ENCODE results near the gene XYLT1.
"Not testable (repeated sequence)": the region's sequence is repeated elsewhere in the genome, so short reads cannot be mapped to it uniquely, and the experiment has no call there.

XYLT1 gene

DNA sequence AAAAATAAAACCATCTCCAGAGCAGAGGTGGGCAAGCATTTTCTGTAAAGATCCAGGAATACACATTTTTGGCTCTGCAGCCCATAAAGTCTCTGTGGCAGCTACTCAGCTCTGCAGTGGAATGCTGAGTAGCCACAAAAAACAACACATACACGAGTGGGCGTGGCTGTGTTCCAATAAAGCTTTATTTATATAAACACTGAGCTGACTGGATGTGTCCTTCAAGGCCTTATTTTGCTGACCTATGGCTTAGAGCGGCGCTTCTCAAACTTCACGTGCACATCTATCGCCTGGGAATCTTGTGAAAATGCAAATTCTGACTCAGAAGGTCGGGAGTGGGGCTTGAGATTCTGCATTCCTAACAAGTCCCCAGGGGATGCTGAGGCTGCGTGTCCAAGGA is 39.7 kb downstream of the XYLT1 start:
- DNase-seq (ENCODE audit: low read depth in 2 of 2) = no peak

DNA sequence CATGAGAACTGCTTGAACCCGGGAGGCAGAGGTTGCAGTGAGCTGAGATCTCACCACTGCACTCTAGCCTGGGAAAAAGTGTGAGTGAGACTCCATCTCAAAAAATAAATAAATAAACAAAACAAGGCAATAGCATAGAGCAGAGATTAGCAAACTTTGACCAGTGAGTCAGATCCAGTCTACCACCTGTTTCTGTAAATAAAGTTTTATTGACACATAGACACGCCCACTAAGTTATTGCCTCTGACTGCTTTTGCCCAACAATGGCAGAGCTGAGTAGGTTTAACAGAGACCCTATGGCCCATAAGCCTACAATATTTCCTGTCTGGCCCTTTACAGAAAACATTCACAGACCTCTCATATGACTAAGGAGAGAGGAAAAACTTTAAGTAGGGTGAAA is 44.3 kb downstream of the XYLT1 start:
- DNase-seq (ENCODE audit: low read depth in 2 of 2) = no peak

DNA sequence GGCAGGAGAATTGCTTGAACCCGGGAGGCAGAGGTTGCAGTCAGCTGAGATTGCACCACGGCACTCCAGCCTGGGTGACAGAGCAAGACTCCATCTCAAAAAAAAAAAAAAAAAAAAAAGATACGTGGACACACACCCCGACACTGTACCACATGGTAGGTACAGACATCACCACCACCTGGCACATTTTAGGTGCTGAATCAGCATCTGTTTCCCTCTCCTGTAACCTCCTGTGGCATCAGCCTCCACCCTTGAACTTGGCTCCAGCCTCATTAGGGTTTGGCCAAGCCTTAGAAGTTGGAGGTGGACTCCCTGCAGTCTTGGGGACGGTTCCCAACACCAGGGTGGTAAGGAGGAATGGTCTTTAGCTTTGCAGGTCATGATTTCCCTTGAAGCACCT is 46.0 kb downstream of the XYLT1 start:
- no peak for DNase-seq (ENCODE audit: low read depth in 2 of 2)

DNA sequence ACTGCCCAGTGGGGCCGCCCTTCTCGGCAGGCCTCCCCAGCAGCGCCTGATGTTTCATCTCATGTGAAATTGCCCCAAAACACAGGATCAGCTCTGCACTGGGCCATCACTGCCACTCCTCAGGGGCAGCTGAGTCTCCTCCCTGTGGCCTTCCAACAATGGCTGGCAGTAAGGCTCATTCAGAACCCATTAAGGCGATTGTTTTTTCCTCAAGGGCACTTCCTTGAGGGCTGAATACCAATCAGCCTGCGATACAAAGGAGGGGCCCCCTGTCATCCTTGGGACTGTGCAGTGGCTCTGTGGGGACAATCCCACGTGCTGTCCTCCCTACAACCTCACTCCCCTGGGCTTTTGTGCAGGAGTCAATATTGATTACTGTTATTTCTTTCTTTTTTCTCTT is 47.5 kb downstream of the XYLT1 start:
- no peak for DNase-seq (ENCODE audit: low read depth in 2 of 2)

DNA sequence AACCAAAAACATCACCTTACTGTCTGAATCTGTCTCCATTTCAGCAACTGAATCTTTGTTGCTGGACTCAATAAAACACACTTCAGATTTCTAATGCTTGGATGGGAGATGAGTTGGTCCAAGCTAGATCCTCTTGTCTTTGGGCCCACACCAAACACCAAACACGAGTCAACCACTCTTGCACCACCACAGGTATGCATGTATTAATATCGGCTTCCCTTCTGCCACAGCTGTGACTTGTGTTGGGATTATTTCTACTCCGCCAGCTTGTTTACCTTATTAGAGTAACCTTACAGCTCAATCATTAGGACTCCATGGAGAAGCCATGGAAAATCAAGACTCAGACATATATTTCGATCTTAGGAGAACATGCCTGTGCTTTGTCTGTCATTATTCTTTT is 49.9 kb downstream of the XYLT1 start:
- no peak for DNase-seq (ENCODE audit: low read depth in 2 of 2)

DNA sequence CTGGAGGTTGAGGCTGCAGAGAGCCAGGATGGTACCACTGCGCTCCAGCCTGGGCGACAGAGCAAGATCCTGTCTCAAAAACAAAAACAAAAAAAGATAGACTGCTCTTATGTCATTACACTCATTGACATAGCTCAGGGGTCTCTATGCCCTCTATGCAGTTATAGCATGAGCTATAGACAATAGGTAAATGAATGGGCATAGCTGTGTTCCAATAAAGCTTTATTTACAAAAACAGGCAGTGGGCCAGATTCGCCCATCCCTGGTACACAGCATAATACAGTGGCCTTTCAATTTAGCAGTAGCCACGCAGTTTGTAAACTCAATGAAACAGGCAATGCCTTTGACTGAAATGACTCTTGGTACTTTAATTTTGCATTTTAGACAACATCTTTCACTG is 51.5 kb downstream of the XYLT1 start:
- no peak for DNase-seq (ENCODE audit: low read depth in 2 of 2)

DNA sequence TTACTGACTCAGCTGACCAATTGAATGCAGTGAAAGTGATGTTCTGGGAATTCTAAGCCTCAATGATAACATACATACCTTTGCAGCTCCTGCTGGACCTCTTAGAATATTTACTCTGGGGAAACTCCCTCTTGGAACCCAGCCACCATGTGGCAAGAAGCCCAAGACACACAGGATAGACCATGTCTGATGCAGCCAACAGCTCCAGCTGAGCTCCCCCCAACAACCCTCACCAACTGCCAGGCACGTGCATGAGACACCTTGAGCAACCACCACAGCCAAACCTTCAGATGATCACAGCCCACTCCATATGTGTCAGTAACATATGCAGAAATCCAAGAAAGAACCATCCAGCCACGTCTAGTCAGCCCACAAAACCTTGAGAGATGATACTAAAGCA is 53.0 kb downstream of the XYLT1 start:
- no peak for DNase-seq (ENCODE audit: low read depth in 2 of 2)

DNA sequence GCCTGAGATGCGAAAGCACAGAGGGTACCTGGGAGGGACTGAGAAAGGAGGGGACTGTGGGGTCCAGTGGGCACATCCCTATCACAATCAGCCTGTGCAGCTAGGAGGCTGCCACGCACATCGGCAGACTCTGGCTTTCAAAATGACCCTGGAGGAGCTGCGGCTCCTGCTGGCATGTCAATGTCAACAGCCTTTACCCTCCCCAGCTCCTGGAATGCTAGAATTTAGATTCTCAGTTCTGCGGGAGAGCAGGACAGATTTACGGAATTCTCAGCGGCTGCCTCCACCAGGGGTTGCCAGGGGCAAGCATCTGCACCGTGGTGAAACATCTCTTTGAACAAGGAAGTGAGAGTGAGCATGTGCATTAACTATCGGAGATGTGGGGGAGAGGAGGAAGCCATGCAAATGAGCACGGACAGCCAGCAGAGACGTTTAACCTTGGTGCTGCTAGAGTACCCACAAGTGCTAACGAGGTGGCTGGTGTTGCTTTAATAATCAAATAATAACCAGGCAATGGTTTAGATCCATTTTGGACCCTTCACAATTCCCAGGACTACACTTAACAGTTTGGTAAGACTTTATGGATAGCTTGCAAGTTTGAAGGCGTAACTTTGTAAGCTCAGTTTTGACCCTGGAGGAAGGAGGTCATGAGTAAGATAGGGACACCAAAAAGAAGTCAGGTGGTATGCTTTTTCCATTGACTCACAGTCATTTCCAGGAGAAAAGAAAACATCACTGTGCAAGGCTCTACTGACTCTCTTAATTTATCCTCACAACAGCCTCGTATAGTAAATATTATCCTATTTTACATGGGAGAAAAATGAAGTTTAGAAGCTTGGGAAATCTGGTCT is 54.1 kb downstream of the XYLT1 start:
- peak; percentile 31 to 44 for DNase-seq (ENCODE audit: low read depth in 2 of 2)

DNA sequence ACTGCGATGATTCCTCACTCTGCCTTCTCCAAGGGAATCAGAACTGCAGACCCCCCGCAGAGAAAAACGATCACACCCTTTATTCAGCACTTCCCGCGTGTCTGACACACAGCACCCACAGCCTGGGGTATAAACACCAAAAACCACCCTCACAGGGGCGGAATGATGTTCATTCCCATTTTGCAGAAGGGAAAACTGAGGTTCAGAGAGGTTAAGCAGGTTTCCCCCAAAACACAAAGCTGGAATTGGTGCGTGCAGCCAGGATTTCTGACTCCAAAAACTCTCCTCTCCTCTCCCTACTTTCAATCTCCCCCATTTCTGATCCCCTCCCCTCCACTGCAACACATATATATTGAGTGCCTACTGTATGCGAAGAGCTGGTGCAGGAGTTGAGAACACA is 55.8 kb downstream of the XYLT1 start:
- no peak for DNase-seq (ENCODE audit: low read depth in 2 of 2)

DNA sequence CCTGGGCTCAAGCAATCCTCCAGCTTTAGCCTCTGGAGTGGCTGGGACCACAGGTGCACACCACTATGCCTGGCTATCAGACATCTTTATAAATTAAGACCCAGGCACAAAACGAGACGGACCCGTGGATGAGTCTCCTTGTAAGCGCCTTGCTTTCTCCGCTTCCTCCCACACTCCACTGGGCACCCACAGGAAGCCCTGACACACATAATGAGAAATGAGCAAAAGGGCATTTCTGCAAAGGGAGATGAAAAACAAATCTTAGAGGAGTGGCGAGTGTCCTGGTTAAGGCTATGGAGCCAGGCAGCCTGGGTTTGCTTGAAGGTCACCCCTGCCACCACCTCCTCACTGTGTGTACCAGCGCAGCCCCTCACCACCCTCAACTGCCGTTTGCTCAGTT is 56.3 kb downstream of the XYLT1 start:
- DNase-seq (ENCODE audit: low read depth in 2 of 2) = peak in 1 of 2 experiments; percentile 8

DNA sequence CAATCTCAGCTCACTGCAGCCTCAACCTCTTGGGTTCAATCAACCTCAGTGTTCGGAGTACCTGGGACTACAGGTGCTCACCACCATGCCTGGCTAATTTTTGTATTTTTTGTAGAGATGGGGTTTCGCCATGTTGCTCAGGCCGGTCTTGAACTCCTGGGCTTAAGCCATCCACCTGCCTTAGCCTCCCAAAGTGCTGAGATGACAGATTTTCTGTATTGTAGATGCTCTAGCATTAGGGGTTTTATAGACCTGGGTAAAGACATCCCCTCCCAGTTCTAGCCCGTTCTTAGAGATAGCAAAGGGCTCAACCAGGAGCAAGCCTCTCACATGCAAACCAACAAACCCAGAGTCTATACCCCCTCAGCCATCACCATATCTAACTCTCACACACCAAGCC is 57.3 kb downstream of the XYLT1 start:
- DNase-seq (ENCODE audit: low read depth in 2 of 2) = no peak

DNA sequence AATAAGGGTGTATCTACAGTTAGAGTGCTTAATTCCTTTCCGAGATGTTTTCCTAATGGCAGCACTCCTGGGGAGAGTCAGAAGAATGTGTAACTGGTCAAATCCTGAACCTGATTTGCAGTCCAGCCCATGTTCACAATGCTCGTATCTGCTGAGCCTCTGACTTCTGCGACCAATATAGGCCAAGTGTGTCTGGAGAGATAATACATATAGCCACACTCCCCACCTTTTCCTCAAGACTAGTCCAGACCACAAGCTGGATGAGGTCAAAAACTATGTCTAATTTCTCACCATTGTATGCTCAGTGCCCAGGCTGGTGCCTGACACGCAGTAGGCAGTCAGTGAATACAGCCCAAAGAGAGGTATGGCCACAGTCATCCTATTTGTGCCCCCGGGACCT is 58.0 kb downstream of the XYLT1 start:
- no peak for DNase-seq (ENCODE audit: low read depth in 2 of 2)

DNA sequence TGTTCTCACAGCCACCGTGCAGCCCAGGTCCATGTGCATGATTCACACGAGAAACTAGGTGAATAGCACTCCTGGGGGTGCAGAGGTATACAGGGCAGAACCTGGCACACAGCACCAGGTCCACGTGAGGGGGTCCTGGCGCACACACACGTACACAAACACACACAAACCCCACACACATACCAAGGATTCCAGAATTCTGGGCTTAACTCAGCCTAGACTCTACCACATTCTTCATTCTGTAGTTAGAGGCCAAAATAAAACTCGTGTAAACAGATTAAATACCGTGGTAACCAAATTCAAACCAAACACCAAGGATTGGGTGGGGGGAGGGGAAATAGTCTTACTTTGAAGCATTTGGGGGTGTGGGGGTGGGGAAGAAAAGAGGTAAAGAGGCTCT is 58.5 kb downstream of the XYLT1 start:
- no peak for DNase-seq (ENCODE audit: low read depth in 2 of 2)

DNA sequence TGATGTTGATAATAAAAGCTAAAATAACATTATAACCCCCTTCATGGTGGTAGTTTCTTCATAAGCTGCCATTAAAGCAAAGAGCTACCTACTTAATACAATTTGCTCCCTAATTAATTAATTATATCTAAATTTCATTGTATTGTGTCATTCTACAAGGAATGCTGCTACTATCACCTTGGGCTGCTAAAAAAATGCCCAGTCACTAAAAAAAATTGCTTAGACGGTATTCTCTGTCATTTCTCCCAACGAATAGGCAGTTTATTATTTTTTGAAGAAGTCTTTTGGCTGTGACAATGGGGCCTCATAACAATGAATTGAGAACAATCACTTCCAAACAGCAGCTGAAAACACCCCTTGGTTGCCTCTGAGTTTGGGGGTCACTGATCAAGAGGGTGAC is 59.5 kb downstream of the XYLT1 start:
- no peak for DNase-seq (ENCODE audit: low read depth in 2 of 2)

DNA sequence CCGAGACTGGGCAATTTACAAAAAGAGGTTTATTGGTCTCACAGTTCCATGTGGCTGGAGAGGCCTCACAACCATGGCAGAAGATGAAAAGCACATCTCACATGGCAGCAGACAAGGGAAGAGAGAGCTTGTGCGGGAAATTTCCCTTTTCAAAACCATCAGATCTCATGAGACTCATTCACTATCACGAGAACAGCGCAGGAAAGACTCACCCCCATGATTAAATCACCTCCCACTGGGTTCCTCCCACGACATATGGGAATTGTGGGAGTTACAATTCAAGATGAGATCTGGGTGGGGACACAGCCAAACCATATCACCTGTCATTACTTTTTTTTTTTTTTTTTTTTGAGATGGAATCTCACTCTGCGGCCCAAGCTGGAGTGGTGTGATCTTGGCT is 60.4 kb downstream of the XYLT1 start:
- not testable (repeated sequence) for DNase-seq (ENCODE audit: low read depth in 2 of 2)

DNA sequence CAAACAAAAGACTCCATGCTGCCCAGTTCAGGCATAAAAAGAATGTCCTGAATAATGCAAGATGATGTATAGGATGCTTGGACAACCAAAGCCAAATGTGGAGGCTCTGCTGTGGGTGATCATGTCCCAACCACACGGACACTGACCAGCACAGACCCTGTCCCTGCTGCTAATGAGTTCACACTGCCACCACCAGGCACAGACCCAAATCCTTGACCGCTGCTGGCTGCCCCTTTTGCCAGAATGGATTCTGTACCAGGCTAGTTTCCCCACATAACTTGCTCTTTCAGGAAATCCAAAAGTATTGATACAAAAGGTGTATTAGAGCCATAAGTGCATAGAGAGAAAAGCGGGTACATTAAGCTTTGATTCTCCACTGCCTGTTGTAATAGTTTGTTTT is 60.9 kb downstream of the XYLT1 start:
- DNase-seq (ENCODE audit: low read depth in 2 of 2) = no peak

DNA sequence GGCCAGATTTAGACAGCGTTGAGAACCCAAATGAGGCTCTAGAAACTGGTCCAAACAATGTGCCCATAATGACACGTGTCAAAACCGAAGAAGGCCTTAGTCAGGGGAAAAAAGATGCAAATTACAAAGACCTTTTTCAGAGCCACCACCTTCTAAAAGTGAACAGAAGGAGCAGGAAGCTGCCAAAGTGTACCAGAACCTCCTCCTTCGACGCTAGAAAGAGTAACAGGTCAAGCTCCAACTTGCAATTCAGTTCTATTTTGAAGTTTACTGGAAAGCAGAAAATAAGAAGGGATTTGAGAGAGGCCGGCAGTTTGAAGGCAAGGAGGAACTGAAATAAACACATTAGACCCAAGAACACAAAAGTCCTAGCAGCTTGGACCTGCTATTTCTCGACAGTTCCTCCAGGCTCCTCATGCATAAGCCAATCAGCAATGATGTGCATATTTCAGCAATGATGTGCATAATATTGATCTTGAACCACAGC is 61.8 kb downstream of the XYLT1 start:
- no peak for DNase-seq (ENCODE audit: low read depth in 2 of 2)

DNA sequence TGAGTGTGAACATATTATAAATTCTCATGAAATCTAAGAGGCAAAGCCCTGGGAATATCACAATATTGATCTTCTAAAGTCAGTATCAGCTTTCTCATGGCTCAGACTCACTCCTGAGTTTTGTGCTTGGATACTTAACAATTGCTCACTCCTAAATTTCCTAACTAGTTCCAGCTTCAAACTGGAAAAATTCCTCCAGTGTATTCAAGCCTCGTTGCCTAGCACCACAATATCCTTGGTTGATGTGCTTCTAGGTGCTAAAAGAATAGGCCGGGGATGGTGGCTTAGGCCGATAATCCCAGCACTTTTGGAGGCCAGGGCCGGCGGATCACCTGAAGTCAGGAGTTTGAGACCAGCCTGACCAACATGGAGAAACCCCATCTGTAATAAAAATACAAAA is 62.5 kb downstream of the XYLT1 start:
- no peak for DNase-seq (ENCODE audit: low read depth in 2 of 2)

DNA sequence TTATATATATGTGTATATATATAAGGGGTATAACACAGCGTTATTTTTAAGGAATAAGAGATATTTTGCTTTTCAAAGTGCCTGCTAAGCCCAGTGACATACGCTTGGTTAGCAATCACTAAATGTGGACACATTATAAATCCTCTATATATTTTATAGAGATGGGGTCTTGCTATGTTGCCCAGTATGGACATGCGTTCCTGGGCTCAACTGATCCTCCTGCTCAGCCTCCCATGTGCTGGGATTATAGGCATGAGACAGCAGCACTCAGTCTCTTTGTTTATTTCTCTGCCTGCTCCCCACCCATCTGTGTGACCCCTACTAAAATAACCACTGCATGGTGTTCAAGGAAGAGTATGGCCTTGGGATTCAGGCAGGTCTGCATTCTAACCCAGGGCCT is 63.4 kb downstream of the XYLT1 start:
- DNase-seq (ENCODE audit: low read depth in 2 of 2) = no peak

DNA sequence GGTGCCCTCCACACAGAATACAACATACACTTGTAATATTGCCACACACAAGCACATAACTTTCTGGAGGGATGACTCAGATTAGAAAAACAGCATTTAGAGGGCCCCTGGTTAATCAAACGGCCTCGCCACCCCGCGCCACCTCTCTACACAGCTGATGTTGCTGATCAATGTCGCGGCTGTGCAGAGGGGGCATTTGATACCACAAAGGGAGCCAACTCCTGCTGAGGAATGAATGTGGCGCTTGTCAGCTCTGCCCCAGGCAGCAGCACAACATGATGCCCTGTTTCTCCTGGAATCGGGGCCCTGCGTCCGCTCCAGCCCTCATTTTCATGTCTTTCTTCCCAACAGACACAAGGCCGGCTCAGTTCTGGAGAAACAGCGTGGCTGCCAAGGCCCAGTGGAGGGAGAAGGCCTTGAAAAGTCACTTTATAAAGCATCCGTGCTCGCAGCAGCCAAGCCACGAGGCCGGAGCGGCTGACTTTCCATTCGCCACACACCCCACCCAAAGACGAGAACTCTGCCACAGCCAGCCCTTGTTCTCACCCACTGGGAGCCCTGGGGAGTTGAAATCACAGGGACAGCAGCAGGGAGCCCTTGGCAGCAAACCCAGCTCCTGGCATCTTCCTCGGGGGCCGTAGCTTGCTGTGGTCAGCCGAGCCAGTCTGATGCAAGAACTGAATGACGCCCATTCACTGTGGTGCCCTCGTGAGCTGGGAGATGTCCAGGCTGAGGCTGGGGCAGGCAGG is 65.6 kb downstream of the XYLT1 start:
- DNase-seq (ENCODE audit: low read depth in 2 of 2) = no peak

DNA sequence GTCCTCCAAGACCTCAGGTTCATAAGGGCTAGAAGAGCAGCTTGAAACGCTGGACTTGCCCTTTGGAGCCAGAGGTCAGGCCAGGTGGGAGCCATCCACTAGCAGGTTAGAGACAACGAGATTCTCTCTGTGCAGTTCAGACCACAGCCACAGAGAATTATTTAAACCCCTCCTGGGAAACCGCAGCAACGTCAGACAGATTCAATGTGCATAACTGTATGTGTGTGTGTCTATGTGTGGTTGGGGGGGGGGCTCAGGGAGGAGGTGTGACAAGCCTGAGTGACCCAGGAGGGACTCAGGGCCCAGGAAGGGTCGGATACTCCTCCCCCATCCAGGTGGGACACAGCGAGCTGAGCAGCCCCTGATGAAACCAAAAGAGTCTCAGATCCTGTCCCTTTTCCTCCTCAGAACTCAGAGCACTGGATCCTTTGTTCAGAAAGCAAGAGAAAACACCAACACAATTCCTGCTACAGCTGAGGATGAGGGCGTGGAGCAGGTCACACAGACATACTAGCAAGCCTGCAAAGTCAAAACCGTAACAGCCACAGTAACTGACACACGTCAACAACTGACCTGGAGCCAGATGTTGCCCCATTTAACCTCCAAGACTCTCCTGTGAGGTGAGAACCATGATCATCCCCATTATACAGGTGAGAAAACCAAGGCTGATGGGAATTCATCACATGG is 66.8 kb downstream of the XYLT1 start:
- DNase-seq (ENCODE audit: low read depth in 2 of 2) = no peak

DNA sequence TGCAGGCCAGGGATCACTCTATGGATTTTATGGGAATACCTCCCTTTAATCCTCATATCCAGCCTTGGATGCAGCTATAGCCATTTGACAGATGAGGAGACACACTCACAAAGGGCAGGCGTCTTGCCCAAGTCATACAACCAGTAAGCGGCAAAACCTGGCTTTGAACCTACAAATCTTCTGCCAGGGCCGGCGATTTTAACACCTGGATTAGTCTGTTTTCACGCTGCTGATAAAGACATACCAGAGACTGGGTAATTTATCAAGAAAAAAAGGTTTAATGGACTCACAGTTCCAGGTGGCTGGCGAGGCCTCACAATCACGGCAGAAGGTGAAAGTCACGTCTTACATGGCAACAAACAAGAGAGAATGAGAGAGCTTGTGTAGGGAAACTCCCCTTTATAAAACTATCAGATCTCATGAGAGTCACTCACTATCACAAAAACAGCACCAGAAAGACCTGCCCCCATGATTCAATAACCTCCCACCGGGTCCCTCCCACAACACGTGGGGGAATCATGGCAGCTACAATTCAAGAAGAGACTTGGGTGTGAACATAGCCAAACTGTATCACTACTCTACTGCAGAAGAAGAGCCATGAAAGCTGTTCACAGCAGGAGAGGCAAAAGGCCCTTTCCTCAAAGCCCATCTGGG is 67.5 kb downstream of the XYLT1 start:
- no peak for DNase-seq (ENCODE audit: low read depth in 2 of 2)
